NCI-H1092 treated with DMSO at 0.1 percent for 48 hours (cell line): ENCODE measurements around the gene CYP4F3.
"Not testable (repeated sequence)": the region's sequence is repeated elsewhere in the genome, so short reads cannot be mapped to it uniquely, and the experiment has no call there.

Experiments used
- DNase-seq: peaks from one replicate; lab custom pipeline; 2025; lab: John Stamatoyannopoulos, UW

CYP4F3 gene

DNA sequence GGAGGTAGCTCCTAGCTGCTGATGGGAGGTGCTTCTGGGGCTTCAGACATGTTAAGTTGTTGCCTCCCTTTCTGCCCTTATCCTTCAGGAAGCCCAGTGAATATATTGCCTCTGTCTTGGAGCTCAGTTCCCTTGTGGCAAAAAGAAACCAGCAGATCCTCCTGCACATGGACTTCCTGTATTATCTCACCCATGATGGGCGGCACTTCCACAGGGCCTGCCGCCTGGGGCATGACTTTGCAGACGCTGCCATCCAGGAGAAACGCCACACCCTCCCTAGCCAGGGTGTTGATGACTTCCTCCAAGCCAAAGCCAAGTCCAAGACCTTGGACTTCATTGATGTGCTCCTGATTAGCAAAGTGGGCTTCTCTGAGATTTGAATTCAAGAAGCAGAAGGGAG is 26.2 kb downstream of the CYP4F3 start:
- DNase-seq: no peak

DNA sequence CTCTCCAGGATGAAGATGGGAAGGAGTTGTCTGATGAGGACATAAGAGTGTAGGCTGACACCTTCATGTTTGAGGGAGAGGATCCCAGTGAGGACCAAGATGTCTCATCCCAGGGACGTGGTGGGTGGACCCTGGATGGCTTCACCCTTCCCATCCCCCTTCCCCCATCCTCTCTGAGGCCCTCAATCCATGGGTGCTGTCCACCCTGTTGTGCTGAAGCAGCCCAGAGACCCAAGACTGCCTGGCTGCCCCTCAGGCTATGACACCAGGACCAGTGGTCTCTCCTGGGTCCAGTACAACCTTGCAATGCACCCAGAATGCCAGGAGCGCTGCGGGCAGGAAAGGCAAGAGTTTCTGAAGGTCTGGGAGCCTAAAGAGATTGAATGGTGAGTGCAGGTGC is 28.7 kb downstream of the CYP4F3 start:
- no peak for DNase-seq

DNA sequence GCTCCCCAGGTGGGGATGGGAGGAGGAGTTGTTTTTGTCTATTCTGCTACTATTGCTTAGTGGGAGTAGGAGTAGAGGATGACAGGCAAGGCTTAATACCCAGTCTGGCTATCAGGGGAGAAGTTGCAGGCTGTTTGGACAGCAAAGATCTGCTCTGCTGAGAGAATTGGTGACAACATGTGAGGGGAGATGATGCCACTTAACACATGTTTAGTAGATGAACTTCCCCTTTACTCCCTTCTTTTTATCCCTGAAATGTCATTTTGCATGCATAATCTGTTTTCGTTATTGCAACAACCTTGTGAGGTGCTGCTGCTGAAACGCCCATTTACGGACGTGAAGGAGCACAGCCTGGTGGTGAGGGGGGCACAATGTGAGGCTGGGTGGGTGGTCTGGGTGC is 29.2 kb downstream of the CYP4F3 start:
- no peak for DNase-seq

DNA sequence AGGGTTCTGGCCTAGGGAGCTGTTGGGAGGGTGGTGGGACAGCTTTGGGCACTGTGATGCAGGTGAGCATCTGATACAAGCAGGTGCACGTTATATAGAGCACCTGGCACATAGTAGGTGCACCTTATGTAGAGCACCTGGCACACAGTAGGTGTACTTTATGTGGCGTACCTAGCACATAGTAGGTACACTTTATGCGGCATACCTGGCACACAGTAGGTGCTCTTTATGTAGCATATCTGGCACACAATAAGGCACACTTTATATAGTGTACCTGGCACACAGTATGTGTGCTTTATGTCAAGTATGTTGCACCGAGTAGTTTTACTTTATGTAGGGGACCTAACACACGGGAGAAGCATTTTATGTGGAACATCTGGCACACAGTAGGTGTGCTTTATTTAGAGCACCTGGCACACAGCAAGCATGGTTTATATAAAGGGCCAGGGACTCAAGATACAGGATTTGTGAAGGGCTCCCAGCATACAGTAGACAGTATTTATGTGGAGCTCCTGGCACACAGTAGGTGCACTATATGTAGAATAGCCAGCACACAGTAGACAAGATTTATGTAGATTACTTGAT is 30.6 kb downstream of the CYP4F3 start:
- no peak for DNase-seq

DNA sequence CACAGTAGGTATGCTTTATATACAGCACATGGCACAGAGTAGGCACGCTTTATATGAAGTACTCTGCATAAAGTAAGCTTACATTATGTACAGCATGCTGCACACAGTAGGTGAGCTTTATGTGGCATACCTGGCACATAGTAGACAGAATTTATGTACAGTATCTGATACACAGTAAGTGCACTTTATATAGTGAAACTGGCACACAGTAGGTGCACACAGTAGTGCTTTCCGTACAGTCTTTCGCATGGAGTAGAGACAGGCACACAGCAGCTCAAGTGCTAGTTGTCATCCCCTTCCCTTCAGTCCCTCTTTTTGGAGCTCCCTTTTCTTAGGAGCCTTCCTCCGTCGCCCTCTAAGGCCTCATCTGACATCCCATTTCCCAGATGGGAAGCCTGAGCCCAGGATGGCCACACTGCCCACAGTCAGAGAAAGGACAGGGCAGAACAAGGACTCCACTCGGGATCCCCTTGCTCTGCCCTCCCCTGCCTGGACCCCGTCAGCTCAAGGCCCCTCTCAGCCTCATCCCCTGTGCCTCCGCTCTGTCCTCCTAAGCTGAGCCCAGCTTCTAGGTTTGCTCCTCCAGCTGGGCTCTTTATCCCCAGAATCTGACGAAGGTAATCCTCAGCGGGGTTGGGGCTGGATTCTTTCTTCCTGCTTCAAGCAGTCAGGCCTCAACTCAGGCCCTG is 31.3 kb downstream of the CYP4F3 start:
- no peak for DNase-seq

DNA sequence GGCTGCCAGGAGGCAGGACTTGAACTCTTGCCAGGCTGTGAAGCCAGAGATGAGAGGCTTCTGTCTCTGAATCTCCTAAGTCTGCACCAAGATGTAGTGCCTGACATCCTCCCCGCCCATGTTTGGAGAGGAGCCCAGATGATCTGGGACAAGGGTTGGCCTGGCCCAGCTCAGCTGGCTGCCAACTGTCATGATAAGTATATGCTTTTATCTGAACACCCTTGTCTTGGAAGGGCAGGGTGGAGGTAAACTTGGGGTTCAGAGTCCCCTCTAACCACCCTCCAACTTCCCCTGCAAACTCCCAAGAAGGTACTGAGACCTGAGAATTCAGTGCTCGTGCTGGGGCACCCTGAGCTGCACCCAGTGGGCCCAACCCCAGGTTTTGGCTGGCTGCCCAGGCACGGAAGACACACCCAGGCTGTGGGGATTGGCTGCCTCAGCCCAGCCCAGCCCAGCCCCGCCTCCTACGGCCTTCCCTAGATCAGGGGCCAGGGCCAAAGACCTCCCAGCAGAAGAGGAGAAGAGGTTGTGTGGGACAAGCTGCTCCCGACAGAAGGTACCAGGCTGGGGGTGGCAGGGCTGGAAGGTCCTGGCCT is 32.0 kb downstream of the CYP4F3 start, which contains the start of gene CYP4F12:
Gene CYP4F12 (plus strand): TSS at position 508 of the 596 bp plus-strand sequence. CDS start 443 bp downstream, outside the sequence.
- DNase-seq: no peak

DNA sequence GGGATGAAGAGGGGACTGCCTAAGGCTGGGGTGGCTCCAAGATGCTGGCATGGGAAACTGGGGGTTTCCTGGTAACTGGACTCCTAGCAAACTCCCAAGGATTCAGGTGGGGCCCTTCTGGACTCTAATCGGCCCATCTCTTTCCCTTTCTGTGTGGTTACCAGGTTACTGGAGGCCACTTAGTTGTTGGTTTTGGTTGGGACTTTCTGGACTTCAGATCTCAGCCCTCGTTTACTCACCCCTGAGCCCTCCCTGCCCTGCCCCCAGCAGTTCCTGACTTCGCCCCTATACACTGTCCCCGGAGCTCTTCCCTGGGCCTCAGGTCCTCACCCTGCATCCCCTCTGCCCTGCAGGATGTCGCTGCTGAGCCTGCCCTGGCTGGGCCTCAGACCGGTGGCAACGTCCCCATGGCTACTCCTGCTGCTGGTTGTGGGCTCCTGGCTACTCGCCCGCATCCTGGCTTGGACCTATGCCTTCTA is 32.5 kb downstream of the CYP4F3 start:
- no peak for DNase-seq

DNA sequence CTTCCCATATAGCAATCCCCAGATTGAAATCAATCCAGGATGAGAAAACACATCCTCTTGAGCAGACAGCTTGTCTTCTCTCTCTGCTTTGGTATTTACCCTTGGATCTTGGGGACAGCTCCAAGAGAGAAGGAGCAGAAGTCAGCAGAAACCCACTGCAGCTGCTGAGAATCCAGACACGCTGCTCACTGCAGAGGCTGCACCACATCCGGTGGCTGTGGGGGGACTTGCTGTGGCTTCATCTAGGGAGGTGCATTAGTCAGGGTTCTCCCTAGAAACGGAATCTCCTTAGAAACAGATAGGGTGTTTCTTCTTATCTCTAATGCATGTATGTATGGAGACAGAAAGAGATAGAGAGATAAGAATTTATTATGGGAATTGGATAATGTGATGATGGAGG is 34.9 kb downstream of the CYP4F3 start:
- DNase-seq: no peak

DNA sequence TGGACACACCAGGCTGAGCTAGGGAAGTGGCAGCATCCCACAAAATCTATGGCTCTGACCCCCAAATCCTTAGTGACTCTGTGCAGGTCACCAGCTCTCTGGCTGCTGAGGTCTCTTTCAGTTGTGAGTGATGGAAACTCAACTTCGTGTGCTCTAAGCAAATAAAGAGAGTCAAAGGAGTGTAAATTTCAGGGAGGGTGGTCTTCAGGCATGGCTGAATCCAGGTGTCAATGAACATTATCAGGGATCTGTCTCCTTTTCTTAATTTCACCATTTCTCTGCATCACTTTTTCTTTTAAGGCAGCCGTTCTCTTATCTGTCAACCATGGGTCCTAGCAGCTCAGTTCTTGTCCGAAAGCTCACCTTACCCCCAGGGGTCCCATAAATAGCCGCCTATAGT is 38.4 kb downstream of the CYP4F3 start:
- DNase-seq: no peak

DNA sequence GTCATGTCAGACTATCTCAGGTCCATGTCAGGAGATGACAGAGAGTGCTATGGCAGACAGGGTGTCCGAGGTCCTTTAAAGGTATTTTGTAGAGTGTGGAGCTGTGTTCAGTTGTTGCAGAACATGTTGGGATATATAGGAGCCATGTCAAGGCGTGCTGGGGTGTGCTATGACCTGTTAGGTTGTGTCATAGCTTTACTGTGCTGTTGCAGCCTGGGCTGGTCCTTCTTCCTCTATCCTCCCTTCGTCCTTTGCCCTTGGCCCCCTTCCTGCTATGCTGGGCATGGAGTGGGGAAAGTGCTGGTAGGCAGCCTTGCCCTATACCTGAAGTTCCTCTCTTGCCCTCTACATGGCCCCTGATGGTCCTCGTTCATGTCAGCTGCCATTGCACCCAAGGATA is 39.2 kb downstream of the CYP4F3 start:
- DNase-seq: not testable (repeated sequence)

DNA sequence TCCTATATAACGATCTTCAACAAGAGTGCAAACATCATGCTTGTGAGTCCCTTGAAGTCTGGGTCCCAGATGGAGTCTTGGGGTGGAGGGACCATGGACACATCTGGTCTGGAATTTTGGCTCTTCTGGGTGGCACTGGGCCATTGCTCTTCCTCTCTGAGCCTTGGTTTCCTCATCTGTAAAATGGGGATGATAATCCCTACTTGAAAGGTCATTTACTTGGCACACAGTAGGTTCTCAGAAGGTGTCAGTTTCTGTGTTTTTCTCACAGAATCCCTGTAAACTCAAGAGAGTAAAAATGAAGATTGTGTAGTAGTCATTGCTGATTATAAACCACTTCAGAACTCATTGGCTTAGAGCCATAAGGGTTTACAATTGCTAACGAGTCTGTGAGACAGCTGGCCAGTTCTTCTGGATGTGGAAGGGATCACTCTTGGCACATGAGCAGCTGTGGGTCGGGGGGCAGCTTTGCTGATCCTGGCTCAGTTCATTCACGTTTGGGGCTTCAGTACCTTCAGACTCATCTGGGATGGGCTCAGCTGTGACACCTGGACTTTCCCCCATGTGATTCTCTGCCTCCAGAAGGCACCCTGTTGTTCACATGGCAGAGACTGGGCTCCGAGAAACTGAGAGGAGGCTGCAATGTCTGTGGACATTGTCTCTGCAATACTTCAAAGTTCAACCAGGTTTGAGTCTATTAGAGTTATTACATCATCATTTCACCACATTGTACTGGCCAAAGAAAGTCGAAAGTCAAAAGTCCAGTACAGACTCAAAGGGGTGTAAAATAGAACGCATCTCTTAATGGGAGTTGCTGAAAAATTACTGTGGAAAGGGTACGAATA is 40.0 kb downstream of the CYP4F3 start:
- no peak for DNase-seq

DNA sequence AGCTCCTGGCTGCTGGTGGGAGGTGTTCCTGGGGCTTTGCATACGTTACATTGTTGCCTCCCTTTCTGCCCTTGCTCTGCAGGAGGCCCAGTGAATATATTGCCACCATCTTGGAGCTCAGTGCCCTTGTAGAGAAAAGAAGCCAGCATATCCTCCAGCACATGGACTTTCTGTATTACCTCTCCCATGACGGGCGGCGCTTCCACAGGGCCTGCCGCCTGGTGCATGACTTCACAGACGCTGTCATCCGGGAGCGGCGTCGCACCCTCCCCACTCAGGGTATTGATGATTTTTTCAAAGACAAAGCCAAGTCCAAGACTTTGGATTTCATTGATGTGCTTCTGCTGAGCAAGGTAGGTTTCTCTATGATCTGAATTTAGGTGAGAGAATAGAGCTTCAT is 42.7 kb downstream of the CYP4F3 start:
- DNase-seq: no peak

DNA sequence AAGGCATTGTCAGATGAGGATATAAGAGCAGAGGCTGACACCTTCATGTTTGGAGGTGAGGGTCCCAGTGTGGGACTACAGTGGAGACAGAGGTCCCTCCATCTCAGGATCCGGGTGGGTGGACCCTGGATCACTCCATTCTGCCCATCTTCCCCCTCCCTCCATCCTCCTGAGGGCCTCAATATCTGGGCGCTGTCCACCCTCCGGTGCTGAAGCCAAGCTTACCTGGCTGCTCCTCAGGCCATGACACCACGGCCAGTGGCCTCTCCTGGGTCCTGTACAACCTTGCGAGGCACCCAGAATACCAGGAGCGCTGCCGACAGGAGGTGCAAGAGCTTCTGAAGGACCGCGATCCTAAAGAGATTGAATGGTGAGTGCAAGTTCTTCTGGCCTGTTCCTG is 44.1 kb downstream of the CYP4F3 start:
- no peak for DNase-seq

DNA sequence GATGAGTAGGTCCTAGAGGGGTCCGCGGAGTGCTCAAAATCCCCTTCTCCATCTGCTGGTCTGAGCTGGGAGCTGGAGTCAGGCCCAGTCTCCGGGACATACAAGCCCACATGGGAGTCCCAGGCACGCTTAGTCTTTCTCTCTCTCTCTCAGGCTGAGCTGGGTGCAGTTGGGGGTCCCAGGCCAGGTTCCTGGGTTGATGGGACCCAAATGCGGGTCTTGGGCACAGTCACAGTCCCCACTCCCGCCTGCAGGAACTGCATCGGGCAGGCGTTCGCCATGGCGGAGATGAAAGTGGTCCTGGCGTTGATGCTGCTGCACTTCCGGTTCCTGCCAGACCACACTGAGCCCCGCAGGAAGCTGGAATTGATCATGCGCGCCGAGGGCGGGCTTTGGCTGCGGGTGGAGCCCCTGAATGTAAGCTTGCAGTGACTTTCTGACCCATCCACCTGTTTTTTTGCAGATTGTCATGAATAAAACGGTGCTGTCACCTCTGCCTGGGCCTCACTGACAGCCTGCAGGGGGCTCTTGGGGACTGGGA is 56.0 kb downstream of the CYP4F3 start:
- DNase-seq: no peak

DNA sequence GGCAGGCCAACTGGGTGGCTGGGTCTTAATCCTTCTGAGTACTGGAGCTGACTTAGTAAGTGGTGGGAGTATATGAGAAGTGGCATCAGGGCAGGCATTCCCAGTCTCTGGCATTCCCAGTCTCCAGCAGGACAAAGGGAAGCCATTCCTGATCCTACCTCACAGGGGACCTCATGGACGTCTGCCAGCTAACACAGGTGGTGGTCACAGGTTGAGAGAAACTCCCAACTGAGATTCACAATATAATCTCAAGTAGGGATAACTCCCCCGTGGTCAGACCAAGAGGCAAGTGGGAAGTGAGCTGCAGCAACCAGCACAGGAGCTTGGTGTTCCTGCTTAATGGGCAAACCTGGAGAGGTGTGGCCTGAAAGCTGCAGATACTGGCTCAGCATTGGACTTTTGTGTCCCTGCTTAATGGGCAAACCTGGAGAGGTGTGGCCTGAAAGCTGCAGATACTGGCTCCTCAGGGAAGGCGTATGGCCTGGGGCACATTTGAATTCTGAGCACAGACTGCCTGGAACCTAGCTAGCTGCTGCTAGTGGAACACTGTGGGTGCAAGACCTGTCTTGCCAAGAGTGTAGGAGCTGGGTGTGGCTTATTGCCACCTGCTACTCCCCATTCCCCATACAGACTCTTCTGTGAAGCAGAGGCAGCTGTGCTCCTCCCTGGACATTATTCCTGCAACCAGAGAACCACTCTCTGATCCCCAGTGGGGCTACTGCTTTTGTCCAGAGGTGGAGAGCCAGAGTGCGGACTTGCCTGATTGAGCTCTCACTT is 61.2 kb downstream of the CYP4F3 start:
- DNase-seq: no peak

DNA sequence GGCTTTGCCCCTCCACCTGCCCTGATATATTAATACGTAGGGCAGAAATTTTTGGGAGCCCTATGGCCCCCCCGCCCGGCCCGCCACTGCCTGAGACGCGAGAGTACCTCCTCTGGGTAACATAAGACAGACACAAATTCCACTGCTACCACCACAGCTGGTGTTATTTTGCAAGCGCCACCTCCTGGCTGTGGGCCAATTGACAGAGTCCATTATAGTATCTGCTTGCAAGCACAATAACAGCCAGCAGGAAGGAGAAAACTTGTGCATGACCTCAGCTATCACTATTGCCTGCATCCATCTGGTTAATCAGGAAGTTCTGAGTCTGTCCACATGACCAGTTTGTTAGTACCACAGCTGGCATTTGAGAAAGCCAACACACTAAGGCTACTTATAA is 61.8 kb downstream of the CYP4F3 start:
- peak; percentile 5 for DNase-seq
